BLaER1 (cell line): ENCODE results near the gene SLC16A8.

Experiments
- H3K27ac ChIP-seq: shearing (Covaris generic); formaldehyde crosslinking; 2 replicates; pipeline ENCODE4 v1.8.1; 2022
- H3K27me3 ChIP-seq: shearing (Covaris generic); formaldehyde crosslinking; 2 replicates; pipeline ENCODE4 v1.8.1; 2022
- H3K36me3 ChIP-seq: shearing (Covaris generic); formaldehyde crosslinking; 2 replicates; pipeline ENCODE4 v1.8.1; 2022
- H3K4me1 ChIP-seq: shearing (Covaris generic); formaldehyde crosslinking; 2 replicates; pipeline ENCODE4 v1.8.1; 2022
- H3K4me2 ChIP-seq: shearing (Covaris generic); formaldehyde crosslinking; 2 replicates; pipeline ENCODE4 v1.8.1; 2022
- H3K4me3 ChIP-seq: shearing (Covaris generic); formaldehyde crosslinking; 2 replicates; pipeline ENCODE4 v1.8.1; 2022
- H3K9ac ChIP-seq: shearing (Covaris generic); formaldehyde crosslinking; 2 replicates; pipeline ENCODE4 v1.8.1; 2022
- H3K9me3 ChIP-seq: shearing (Covaris generic); formaldehyde crosslinking; 2 replicates; pipeline ENCODE4 v1.8.1; 2022
- H4K20me1 ChIP-seq: shearing (Covaris generic); formaldehyde crosslinking; 2 replicates; pipeline ENCODE4 v1.8.1; 2022
- Cebpa-rat ChIP-seq: shearing (Covaris generic); IDR thresholded peaks from 2 replicates; pipeline ENCODE4 v1.8.1; 2022

SLC16A8 gene

DNA sequence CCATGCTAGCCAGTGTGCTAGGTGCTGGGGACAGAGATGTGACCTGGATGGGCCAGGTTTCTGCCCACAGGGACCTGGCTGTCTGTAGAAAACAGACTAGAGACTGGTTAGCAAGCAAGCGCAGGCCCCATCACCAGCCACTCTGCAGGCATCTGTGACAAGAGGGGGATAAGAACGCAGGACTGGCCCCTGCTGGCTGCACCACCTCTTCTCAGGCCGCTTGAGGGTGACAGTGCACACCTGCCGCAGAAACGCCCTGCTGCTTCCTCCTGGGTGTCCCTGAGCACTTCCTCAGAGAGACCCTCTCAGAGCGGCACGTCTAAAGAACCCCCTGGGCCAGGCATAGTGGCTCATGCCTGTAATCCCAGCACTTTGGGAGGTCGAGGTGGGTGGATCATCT lies 32.7 kb downstream of the SLC16A8 start:
- H3K4me1 ChIP-seq, result peaks cover 47% of the 10 kb centered on the region
- H3K4me2 ChIP-seq, result no peak overlapping the region
- no peak overlapping the region for H3K27ac ChIP-seq
- H3K36me3 ChIP-seq, result no peaks in the 10 kb centered on the region
- no peak overlapping the region for H3K9ac ChIP-seq
- H4K20me1 ChIP-seq, result no peaks in the 10 kb centered on the region
- no peaks in the 10 kb centered on the region for H3K9me3 ChIP-seq
- H3K27me3 ChIP-seq, result no peaks in the 10 kb centered on the region
- TF ChIP-seq Cebpa-rat, result no peak
- H3K4me3 ChIP-seq, result no peak overlapping the region

DNA sequence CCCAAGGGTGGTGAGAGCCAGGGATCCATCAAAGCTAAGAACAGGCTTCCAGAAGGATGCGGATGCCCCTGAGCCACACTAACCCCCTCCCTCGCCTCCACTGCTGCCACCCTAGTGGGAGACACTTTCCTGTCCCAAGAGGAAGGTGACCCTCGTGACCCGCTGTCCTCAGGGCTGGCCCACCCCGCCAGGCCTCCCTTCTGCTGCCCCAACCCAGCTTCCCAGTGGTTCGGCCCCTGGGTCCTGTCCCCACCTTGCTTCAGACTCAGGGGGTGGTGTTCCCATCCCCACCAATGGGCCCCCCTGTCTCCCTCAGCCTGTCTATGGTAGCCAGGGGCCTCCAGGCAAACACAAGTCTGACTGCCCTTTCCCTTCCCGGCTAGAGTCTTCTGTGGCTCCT lies 33.3 kb downstream of the SLC16A8 start:
- peaks cover 41% of the 10 kb centered on the region for H3K4me1 ChIP-seq

DNA sequence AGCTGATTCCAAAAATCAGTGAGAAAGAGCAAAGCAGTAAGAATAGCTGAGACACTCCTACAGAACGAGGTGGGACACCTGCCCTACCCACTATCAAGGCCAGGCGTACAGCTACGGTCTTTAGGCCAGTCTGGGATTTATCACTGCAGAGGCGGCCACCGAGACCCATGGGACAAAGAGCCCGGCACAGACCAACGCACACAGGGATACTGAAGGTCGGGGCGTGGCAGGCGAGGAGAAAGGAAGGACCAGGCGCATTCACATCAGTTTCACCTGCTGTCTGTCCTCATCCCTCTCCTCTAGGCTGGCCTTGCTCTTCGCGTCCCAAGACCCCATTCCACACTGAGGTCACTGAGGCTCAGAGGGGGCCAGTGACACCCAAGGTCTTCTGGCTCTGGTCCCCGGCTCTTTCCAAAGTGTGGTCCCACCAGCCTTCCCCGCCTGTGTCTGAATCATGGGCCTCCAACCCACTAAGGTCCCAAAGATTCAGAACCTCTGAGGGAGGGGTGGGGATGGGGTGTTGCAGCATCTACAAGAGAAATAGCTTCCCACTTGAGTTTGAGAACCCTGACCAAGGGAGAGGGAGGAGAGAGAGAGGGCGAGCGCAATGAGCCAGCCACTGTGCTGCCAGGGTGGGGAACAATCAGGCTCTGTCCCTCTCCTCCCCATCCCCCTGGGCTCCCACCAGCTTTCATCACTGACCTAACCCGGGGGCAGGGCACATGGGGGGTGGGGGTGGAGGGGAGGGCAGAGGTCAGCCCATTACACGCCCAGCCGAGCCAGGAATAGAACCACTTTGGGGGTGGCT lies 34.0 kb downstream of the SLC16A8 start:
- Histone ChIP-seq H3K36me3 (no peaks in the 10 kb centered on the region), H3K4me2 (no peak overlapping the region), H3K4me3 (no peak overlapping the region), H3K27ac (no peak overlapping the region), H4K20me1 (no peaks in the 10 kb centered on the region), H3K4me1 (peaks cover 37% of the 10 kb centered on the region), H3K9ac (no peak overlapping the region), H3K27me3 (no peaks in the 10 kb centered on the region), H3K9me3 (no peaks in the 10 kb centered on the region)
- no peak for TF ChIP-seq Cebpa-rat

More for the DNA sequence above, 33.3 kb downstream of the SLC16A8 start:
- H3K27me3 ChIP-seq, result no peaks in the 10 kb centered on the region
- H4K20me1 ChIP-seq, result no peaks in the 10 kb centered on the region
- no peak overlapping the region for H3K4me3 ChIP-seq
- no peak overlapping the region for H3K4me2 ChIP-seq
- H3K9me3 ChIP-seq, result no peaks in the 10 kb centered on the region
- H3K9ac ChIP-seq, result no peak overlapping the region
- no peak for TF ChIP-seq Cebpa-rat
- H3K27ac ChIP-seq, result no peak overlapping the region
- H3K36me3 ChIP-seq, result no peaks in the 10 kb centered on the region

DNA sequence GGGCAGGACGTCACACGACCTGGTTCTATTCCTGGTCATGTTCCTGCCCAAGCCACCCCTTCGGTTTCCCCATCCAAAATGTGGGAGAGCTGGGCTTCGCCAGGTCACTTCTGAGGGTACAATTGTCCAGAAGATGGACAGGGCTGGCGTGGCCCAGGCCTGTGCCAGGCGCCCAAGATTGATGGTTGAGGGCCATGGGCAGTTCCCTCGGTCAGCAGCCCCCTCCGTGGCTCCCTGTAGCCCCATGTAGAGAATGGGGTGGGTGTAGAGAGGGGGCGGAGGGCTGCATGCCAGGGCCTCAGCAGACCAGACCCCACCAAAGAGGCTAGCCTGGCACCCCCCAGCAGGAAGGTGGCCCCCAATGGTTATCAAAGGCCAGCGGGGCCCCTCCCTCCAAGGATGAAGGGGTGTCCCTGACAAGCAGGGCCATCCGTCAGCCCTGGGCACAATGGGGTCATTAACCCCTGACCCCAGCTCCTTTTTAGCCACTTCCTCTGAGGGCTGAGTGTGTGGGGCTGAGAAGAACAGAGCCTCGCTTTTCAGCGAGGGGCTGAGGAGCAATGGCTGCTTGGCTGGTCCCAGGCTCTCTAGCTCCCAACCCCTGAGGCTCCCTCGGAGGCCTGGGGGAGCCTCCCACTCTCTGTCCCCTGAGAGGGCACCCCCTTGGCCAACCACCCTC lies 37.8 kb downstream of the SLC16A8 start:
- no peak overlapping the region for H3K27ac ChIP-seq
- H3K4me3 ChIP-seq, result no peak overlapping the region
- H3K9ac ChIP-seq, result no peak overlapping the region
- H3K4me2 ChIP-seq, result no peak overlapping the region
- no peaks in the 10 kb centered on the region for H3K27me3 ChIP-seq
- peaks cover 19% of the 10 kb centered on the region for H3K4me1 ChIP-seq
- H3K36me3 ChIP-seq, result no peaks in the 10 kb centered on the region
- no peaks in the 10 kb centered on the region for H3K9me3 ChIP-seq
- no peak for TF ChIP-seq Cebpa-rat
- no peaks in the 10 kb centered on the region for H4K20me1 ChIP-seq

DNA sequence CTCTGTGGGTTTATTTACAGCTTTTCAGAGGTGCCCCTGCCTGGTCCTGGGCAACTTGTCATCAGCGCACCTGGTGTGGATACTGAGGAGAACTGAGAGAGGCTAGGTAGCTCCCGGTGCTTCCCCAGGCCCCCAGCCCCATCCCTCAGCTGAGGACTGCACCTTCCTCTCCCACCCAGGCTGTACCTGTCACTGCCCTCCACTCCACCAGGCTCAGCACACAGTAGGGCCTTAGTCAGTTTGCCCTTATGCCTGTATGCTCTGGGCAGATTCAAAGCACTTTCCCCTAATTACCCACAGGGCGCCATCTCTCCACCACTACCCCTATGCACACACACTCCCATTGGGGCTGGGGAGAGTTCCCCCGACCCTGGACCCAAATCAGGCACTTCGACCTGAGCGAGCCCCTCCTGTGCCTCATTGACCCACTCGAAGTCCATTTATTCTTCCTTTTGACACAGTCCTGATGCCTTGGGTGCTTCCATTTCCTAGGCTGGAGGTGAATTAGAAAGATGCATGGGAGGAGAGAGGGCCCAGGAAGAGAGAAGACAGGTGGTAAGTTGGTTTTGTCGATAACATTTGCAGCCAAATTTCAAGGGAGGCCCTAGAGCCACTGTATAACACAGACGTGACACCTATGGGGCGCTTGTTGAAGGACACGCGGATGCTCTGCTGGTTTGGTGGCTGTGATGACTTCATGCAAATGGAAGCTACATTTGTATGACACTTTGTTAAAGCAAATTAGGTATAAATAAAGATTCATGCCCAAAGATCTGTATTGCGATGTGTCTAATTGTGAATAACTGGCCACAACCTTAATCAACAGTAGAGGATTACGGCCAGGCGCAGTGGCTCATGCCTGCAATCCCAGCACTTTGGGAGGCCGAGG lies 40.6 kb downstream of the SLC16A8 start:
- Histone ChIP-seq H3K4me3 (no peak overlapping the region), H3K9me3 (no peaks in the 10 kb centered on the region), H3K27me3 (no peaks in the 10 kb centered on the region), H3K27ac (no peak overlapping the region), H4K20me1 (no peaks in the 10 kb centered on the region), H3K4me2 (no peak overlapping the region), H3K36me3 (no peaks in the 10 kb centered on the region), H3K4me1 (peaks cover 17% of the 10 kb centered on the region), H3K9ac (no peak overlapping the region)
- no peak for TF ChIP-seq Cebpa-rat

DNA sequence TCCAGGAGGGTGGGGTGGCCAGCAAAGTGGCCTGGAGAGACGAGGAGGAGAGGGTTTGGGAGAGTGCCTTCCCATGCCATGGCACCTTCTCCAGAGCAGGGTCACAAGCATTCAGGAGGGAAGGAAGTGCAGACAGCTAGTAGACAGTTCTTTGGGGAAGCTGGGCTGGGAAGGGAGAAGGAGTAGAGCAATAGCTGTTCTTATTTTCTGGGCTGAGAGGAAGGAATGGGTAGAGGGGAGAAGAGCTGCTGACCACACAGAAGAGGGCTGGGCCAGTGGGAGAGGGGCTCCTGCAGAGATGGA lies 41.5 kb downstream of the SLC16A8 start:
- H3K4me3 ChIP-seq, result no peak overlapping the region
- H3K27me3 ChIP-seq, result no peaks in the 10 kb centered on the region
- no peaks in the 10 kb centered on the region for H3K9me3 ChIP-seq
- H3K9ac ChIP-seq, result no peak overlapping the region
- H3K36me3 ChIP-seq, result no peaks in the 10 kb centered on the region
- H3K4me2 ChIP-seq, result peak overlapping the region; percentile 31; the same call in 1 of the 2 replicates
- no peaks in the 10 kb centered on the region for H4K20me1 ChIP-seq
- peaks cover 17% of the 10 kb centered on the region for H3K4me1 ChIP-seq
- TF ChIP-seq Cebpa-rat, result no peak
- peak overlapping the region; percentile 2; the same call in 1 of the 2 replicates for H3K27ac ChIP-seq

DNA sequence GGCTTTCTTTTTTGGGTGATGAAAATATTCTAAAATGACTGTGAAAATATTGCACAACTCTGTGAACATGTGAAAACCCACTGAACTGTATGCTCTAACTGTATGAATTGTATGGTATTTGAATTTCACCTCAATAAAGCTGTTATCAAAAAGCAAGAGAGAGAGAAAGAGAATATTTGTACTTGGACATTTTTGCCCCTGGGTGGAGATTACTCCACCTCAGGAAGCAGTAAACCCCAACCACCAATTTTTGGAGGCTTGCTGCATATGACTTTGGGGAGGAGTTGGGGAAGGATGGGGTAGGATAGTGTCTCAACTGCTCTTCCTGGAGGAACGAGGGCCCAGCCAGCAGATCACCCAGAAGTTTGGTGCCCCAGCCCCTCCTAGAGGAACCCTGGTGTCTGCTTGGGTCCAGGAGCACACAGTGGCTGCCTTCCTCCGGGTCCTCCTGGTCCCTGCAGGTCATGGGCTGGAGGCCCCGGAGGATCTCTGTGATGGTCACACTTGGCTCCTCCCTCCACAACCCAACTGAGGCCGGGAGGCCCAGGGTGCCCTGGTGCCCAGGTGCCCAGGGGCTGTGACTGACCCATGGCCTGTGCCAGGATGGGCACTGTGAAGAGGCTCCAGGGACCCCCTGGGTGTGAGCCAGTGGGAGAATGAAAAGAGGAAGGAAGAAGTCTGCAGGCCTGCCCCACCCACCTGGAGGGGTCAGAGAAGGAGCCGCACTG lies 42.1 kb downstream of the SLC16A8 start:
- peak overlapping the region; percentile 31 for H3K4me2 ChIP-seq

DNA sequence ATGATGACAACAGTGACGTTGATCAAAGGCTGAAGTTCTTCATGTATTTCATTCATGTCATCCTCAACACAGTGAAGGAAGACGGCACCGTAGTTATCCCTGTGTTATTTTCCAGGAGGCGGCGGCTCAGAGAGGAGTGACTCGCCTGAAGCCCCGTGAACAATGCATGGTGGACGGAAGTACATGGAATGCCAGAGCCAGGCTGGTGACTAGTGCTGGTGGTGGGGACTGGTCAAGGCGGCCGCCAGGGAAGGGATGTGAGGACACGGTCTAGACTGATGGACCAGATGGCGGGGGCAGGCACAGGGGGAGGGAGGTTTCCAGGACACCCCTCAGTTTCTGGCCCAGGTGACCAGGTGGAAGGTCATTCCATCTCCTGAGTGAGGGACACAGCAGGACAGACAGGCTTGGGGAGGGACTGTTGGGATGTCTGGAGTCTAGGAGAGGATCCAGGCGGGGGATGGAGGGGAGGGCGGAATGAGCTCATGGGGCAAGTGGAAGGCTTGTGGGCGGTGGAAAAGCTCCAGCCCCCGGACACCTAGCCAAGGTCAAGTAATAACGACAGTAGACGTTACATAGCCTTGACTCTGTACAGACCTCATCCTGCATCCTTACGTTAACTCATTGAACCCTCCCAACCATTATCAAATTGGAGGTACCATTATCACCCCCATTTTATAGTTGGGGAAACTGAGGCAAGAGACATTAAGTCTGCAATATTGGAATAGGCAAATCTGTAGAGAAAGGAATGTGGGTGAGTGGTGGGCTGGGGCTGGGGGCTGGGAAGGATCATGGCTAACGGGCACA lies 42.8 kb downstream of the SLC16A8 start:
- no peaks in the 10 kb centered on the region for H4K20me1 ChIP-seq
- H3K27ac ChIP-seq, result no peak overlapping the region
- no peak for TF ChIP-seq Cebpa-rat
- no peaks in the 10 kb centered on the region for H3K27me3 ChIP-seq
- H3K9me3 ChIP-seq, result no peaks in the 10 kb centered on the region
- H3K9ac ChIP-seq, result no peak overlapping the region
- H3K4me2 ChIP-seq, result no peak overlapping the region
- no peak overlapping the region for H3K4me3 ChIP-seq
- no peaks in the 10 kb centered on the region for H3K36me3 ChIP-seq
- peaks cover 24% of the 10 kb centered on the region for H3K4me1 ChIP-seq

More for the DNA sequence above, 42.1 kb downstream of the SLC16A8 start:
- H3K4me3 ChIP-seq, result no peak overlapping the region
- no peaks in the 10 kb centered on the region for H3K36me3 ChIP-seq
- no peaks in the 10 kb centered on the region for H3K9me3 ChIP-seq
- no peak overlapping the region for H3K9ac ChIP-seq
- no peaks in the 10 kb centered on the region for H4K20me1 ChIP-seq
- no peak for TF ChIP-seq Cebpa-rat
- H3K27ac ChIP-seq, result peak overlapping the region; percentile 2; the same call in 1 of the 2 replicates
- no peaks in the 10 kb centered on the region for H3K27me3 ChIP-seq
- H3K4me1 ChIP-seq, result peaks cover 17% of the 10 kb centered on the region
